WTC11 (cell line): Measurements from ENCODE around the gene PSMD12. TPM values are rescaled to one million over a fixed set of nuclear protein-coding genes. Genes with fewer than 3 reads are reported as not detected.

Experiments
- ATAC-seq: fragments of 200-7000 bp; cut with Tn5 transposase; 2 replicates; pipeline ENCODE4 v1.10.0; 2021; ENCODE audit warnings: mild to moderate bottlenecking, moderate library complexity
- CTCF ChIA-PET: fragments of 300-600 bp; sonication (Branson Sonifier 250); formaldehyde crosslinking; loops from one replicate; lab custom pipeline; 2021; ENCODE audit warnings: antibody characterized with exemption; lab: Charles Lee
- POLR2A ChIA-PET: fragments of 350-600 bp; sonication (Branson Sonifier 250); formaldehyde crosslinking; loops from one replicate; lab custom pipeline; 2021; ENCODE audit warnings: antibody characterized with exemption; lab: Charles Lee
- DNase-seq: peaks from one replicate; pipeline ENCODE4 v3.0.0; 2021; ENCODE audit warnings: low spot score
- H3K27ac Mint-ChIP-seq: 2 replicates; pipeline ENCODE4 v1.8.0; 2021; ENCODE audit warnings: mixed read lengths
- H3K27me3 Mint-ChIP-seq: 2 replicates; pipeline ENCODE4 v1.8.0; 2021; ENCODE audit warnings: low read depth, mild to moderate bottlenecking, moderate library complexity, mixed read lengths
- H3K36me3 Mint-ChIP-seq: 2 replicates; pipeline ENCODE4 v1.8.0; 2021; ENCODE audit warnings: mixed read lengths
- H3K4me1 Mint-ChIP-seq: 2 replicates; pipeline ENCODE4 v1.8.0; 2022; ENCODE audit warnings: mixed read lengths
- H3K4me3 Mint-ChIP-seq: 2 replicates; pipeline ENCODE4 v1.8.0; 2021; ENCODE audit warnings: mild to moderate bottlenecking, moderate library complexity, mixed read lengths
- H3K9me3 Mint-ChIP-seq: 2 replicates; pipeline ENCODE4 v1.8.0; 2021; ENCODE audit warnings: mixed read lengths
- ATF1 ChIP-seq: sonication (generic); formaldehyde crosslinking; IDR thresholded peaks from 2 replicates; pipeline ENCODE4 v1.8.1; 2023; ENCODE audit warnings: mild to moderate bottlenecking, moderate library complexity, missing genetic modification reagents
- ATF3 ChIP-seq: sonication (generic); formaldehyde crosslinking; conservative IDR thresholded peaks from 2 replicates; pipeline ENCODE4 v1.8.1; 2022; ENCODE audit warnings: mild to moderate bottlenecking, missing genetic modification reagents
- ESRRA ChIP-seq: sonication (generic); formaldehyde crosslinking; IDR thresholded peaks from 2 replicates; pipeline ENCODE4 v1.8.1; 2022; ENCODE audit warnings: mild to moderate bottlenecking, missing genetic modification reagents, borderline replicate concordance
- GABPB1 ChIP-seq: sonication (generic); formaldehyde crosslinking; IDR thresholded peaks from 2 replicates; pipeline ENCODE4 v1.8.1; 2023; ENCODE audit warnings: mild to moderate bottlenecking, missing genetic modification reagents
- GTF2I ChIP-seq: fragments of 250-450 bp; sonication (Bioruptor Pico); conservative IDR thresholded peaks from 2 replicates; pipeline ENCODE4 v1.4.0; 2021; ENCODE audit warnings: mild to moderate bottlenecking
- JAZF1 ChIP-seq: fragments of 250-450 bp; sonication (Bioruptor Pico); IDR thresholded peaks from 2 replicates; pipeline ENCODE4 v1.9.0; 2021; ENCODE audit warnings: moderate library complexity, mild to moderate bottlenecking, inconsistent platforms
- MYBL2 ChIP-seq: sonication (generic); formaldehyde crosslinking; IDR thresholded peaks from 2 replicates; pipeline ENCODE4 v1.8.1; 2023; ENCODE audit warnings: mild to moderate bottlenecking, moderate library complexity, missing genetic modification reagents
- NR3C1 ChIP-seq: sonication (generic); formaldehyde crosslinking; conservative IDR thresholded peaks from 2 replicates; pipeline ENCODE4 v1.8.1; 2023; ENCODE audit warnings: low read depth, mild to moderate bottlenecking, missing genetic modification reagents
- OVOL2 ChIP-seq: fragments of 250-450 bp; sonication (Bioruptor Pico); IDR thresholded peaks from 2 replicates; pipeline ENCODE4 v1.9.0; 2021; ENCODE audit warnings: mild to moderate bottlenecking, borderline replicate concordance
- PRRX2 ChIP-seq: fragments of 250-450 bp; sonication (Bioruptor Pico); IDR thresholded peaks from 2 replicates; pipeline ENCODE4 v1.8.0; 2021; ENCODE audit warnings: mild to moderate bottlenecking
- TEAD4 ChIP-seq: sonication (generic); formaldehyde crosslinking; IDR thresholded peaks from 2 replicates; pipeline ENCODE4 v1.8.0; 2022; ENCODE audit warnings: mild to moderate bottlenecking, missing genetic modification reagents
- ZNF138 ChIP-seq: sonication (generic); formaldehyde crosslinking; conservative IDR thresholded peaks from 2 replicates; pipeline ENCODE4 v1.8.1; 2022; ENCODE audit warnings: mild to moderate bottlenecking, moderate library complexity, missing genetic modification reagents
- ZNF416 ChIP-seq: fragments of 250-450 bp; sonication (Bioruptor Pico); IDR thresholded peaks from 2 replicates; pipeline ENCODE4 v1.9.0; 2021; ENCODE audit warnings: mild to moderate bottlenecking, inconsistent platforms
- ZNF532 ChIP-seq: fragments of 250-450 bp; sonication (Bioruptor Pico); IDR thresholded peaks from 2 replicates; pipeline ENCODE4 v1.9.0; 2021; ENCODE audit warnings: mild to moderate bottlenecking, borderline replicate concordance
- ZNF671 ChIP-seq: fragments of 250-450 bp; sonication (Bioruptor Pico); IDR thresholded peaks from 2 replicates; pipeline ENCODE4 v1.8.0; 2021; ENCODE audit warnings: mild to moderate bottlenecking
- total RNA-seq: library from RNA; stranded (reverse); gene quantifications from 3 replicates; pipeline ENCODE4 v1.2.3, GENCODE V29; 2021
- TF ChIP-seq, protein P1 (sequence below): sonication (generic); formaldehyde crosslinking; IDR thresholded peaks from 2 replicates; pipeline ENCODE4 v1.8.1; 2023; ENCODE audit warnings: mild to moderate bottlenecking, missing genetic modification reagents, moderate library complexity
- TF ChIP-seq, protein P2 (sequence below): sonication (generic); formaldehyde crosslinking; conservative IDR thresholded peaks from 2 replicates; pipeline ENCODE4 v1.8.1; 2023; ENCODE audit warnings: mild to moderate bottlenecking, low read depth, missing genetic modification reagents, moderate library complexity
- TF ChIP-seq, protein P3 (sequence below): sonication (generic); formaldehyde crosslinking; IDR thresholded peaks from 2 replicates; pipeline ENCODE4 v1.8.0; 2023; ENCODE audit warnings: missing genetic modification reagents

PSMD12 gene
- total RNA-seq, 1 experiment from 2014 or later = 66.9 TPM

- TF ChIP-seq ZNF671 (CRISPR knock-in tag) = no peak
- TF ChIP-seq, protein P1, sequence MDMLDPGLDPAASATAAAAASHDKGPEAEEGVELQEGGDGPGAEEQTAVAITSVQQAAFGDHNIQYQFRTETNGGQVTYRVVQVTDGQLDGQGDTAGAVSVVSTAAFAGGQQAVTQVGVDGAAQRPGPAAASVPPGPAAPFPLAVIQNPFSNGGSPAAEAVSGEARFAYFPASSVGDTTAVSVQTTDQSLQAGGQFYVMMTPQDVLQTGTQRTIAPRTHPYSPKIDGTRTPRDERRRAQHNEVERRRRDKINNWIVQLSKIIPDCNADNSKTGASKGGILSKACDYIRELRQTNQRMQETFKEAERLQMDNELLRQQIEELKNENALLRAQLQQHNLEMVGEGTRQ (CRISPR knock-in tag) = no peak
- no peak for TF ChIP-seq ATF1 (CRISPR knock-in tag)
- TF ChIP-seq JAZF1 = no peak
- TF ChIP-seq OVOL2 (CRISPR knock-in tag) = no peak
- no peak for TF ChIP-seq MYBL2
Observed at GRCh38 chr17:67381929-67382257, 15.5 kb upstream of the PSMD12 start (continued).

DNA sequence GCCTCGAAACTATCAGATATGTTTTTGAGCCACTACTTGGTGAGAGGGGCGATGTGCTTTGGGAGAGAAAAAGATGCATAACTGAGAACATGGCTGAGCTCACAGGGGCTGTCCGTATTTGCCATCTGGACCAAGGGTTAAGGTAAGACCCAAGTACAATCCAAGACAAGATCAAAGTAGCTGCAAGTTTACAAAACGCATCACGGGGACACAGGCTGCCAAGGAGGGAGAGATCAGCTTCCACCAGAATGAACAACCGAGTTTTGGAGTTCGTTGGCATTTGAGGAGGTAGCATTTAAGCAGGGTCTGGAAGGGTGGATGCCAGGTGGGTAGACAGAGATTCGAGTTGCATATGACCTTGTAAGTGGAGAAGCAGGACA, 12.9 kb upstream of the PSMD12 start:
- POLR2A ChIA-PET = interaction anchor here (0.5 to 1.5 kb wide), 5 partner anchors 13 to 330 kb away, joined by 3 to 4 read pairs (median 3); partner anchors contain the start of gene PSMD12
- Mint-ChIP-seq H3K4me1 (peaks cover 35% of the 10 kb centered on the region), H3K27ac (peak overlapping the region; percentile 84), H3K9me3 (peaks cover 9% of the 10 kb centered on the region), H3K4me3 (peak overlapping the region; percentile 78), H3K27me3 (no peaks in the 10 kb centered on the region; the same call in 1 of the 2 replicates), H3K36me3 (peaks cover 17% of the 10 kb centered on the region)
- CTCF ChIA-PET = interaction anchor here (0.5 to 3.2 kb wide), 37 partner anchors 9 to 1361 kb away, joined by 3 to 36 read pairs (median 4); no protein-coding TSS in a partner anchor
- ATAC-seq (no peak), DNase-seq (no peak)
- TF ChIP-seq GABPB1 (CRISPR knock-in tag) = no peak
- TF ChIP-seq, protein P2, sequence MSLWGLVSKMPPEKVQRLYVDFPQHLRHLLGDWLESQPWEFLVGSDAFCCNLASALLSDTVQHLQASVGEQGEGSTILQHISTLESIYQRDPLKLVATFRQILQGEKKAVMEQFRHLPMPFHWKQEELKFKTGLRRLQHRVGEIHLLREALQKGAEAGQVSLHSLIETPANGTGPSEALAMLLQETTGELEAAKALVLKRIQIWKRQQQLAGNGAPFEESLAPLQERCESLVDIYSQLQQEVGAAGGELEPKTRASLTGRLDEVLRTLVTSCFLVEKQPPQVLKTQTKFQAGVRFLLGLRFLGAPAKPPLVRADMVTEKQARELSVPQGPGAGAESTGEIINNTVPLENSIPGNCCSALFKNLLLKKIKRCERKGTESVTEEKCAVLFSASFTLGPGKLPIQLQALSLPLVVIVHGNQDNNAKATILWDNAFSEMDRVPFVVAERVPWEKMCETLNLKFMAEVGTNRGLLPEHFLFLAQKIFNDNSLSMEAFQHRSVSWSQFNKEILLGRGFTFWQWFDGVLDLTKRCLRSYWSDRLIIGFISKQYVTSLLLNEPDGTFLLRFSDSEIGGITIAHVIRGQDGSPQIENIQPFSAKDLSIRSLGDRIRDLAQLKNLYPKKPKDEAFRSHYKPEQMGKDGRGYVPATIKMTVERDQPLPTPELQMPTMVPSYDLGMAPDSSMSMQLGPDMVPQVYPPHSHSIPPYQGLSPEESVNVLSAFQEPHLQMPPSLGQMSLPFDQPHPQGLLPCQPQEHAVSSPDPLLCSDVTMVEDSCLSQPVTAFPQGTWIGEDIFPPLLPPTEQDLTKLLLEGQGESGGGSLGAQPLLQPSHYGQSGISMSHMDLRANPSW = no peak
- no peak for TF ChIP-seq PRRX2 (CRISPR knock-in tag)
- TF ChIP-seq ESRRA = no peak
- TF ChIP-seq ATF3 (CRISPR knock-in tag) = no peak
- TF ChIP-seq ZNF138 (CRISPR knock-in tag) = no peak
- TF ChIP-seq ZNF416 (CRISPR knock-in tag) = no peak
- no peak for TF ChIP-seq NR3C1 (CRISPR knock-in tag)
- TF ChIP-seq GTF2I (CRISPR knock-in tag) = no peak
- TF ChIP-seq ZNF532 = no peak
- TF ChIP-seq, protein P3, sequence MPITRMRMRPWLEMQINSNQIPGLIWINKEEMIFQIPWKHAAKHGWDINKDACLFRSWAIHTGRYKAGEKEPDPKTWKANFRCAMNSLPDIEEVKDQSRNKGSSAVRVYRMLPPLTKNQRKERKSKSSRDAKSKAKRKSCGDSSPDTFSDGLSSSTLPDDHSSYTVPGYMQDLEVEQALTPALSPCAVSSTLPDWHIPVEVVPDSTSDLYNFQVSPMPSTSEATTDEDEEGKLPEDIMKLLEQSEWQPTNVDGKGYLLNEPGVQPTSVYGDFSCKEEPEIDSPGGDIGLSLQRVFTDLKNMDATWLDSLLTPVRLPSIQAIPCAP = no peak
- TF ChIP-seq TEAD4 (CRISPR knock-in tag) = no peak
